Right kidney (tissue), 9 donors: Measurements from ENCODE around the gene MYO3A.
A peak's percentile ranks its signal among the peaks of the same experiment; 100 is the strongest.

ENCODE experiments used
- DNase-seq: peaks from one replicate; pipeline ENCODE4 v3.0.0-alpha.2; 2016
- long read RNA-seq, 8 donors: transcript quantifications; one replicate each; lab custom pipeline, GENCODE V29; 2026

MYO3A gene, protein sequence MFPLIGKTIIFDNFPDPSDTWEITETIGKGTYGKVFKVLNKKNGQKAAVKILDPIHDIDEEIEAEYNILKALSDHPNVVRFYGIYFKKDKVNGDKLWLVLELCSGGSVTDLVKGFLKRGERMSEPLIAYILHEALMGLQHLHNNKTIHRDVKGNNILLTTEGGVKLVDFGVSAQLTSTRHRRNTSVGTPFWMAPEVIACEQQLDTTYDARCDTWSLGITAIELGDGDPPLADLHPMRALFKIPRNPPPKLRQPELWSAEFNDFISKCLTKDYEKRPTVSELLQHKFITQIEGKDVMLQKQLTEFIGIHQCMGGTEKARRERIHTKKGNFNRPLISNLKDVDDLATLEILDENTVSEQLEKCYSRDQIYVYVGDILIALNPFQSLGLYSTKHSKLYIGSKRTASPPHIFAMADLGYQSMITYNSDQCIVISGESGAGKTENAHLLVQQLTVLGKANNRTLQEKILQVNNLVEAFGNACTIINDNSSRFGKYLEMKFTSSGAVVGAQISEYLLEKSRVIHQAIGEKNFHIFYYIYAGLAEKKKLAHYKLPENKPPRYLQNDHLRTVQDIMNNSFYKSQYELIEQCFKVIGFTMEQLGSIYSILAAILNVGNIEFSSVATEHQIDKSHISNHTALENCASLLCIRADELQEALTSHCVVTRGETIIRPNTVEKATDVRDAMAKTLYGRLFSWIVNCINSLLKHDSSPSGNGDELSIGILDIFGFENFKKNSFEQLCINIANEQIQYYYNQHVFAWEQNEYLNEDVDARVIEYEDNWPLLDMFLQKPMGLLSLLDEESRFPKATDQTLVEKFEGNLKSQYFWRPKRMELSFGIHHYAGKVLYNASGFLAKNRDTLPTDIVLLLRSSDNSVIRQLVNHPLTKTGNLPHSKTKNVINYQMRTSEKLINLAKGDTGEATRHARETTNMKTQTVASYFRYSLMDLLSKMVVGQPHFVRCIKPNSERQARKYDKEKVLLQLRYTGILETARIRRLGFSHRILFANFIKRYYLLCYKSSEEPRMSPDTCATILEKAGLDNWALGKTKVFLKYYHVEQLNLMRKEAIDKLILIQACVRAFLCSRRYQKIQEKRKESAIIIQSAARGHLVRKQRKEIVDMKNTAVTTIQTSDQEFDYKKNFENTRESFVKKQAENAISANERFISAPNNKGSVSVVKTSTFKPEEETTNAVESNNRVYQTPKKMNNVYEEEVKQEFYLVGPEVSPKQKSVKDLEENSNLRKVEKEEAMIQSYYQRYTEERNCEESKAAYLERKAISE (N-terminal part only)
- long read RNA-seq, donor 1: 0 reads
- long read RNA-seq, donor 2: 0 reads
- long read RNA-seq, donor 3: 0 reads
- long read RNA-seq, donor 4: 0 reads
- long read RNA-seq, donor 5: 0 reads
- long read RNA-seq, donor 6, partial matches to known transcripts: 0 of 1 reads
- long read RNA-seq, donor 6, other reads (novel, unspliced or antisense): 0 of 1 reads
- long read RNA-seq, donor 7: 0 reads
- long read RNA-seq, donor 8: 0 reads

DNA sequence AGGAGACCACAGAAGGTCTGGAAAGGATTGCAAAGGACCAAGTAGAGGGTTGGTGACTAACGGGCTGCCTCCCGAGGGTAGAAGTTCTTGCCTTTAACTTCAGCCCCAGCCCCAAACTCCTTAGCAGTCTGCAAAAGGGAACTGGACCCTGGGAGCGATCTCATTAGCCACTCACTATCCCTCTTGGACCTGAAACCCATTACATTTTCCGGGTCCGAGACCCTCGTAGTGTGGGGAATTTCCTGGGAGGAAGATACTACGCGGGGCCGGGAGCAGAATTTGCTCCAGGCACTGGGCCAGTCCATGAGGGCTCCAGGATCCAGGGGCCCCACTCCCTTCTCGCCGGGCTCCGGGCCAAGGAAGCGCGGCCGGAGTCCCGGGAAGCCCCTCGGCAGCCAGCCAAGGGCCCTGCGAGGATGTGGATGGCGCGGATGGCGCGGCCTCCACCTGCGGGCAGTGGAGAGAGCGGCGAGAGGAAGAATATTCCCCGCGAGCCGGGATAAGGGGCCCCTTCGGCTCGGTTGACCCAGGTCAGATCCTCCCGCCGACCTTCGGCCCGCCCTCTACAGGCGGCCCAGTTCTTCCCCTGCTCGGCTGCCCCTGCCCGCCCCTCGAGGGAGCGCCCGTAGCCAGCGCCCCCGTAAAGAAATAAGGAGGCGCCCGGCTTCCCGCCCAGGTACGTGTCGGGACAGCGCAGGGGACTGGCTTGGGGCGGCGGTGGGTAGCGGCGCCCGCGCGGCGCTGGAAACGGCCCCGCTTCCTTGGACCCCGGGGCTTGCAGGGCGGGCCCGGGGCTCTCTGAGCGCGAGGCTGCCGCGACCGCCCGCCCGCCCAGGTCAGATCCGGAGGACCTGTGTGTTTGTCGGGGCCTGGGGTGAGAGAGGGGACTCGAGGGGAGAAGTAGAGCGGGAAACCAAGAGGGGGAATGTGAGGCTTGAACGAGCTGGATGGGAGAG is at the start of gene MYO3A:
Gene MYO3A, plus strand, starts transcription at position 577 of the 956 bp plus-strand sequence. CDS start 17,882 bp downstream, outside the sequence.
- DNase-seq: peak; percentile 77

DNA sequence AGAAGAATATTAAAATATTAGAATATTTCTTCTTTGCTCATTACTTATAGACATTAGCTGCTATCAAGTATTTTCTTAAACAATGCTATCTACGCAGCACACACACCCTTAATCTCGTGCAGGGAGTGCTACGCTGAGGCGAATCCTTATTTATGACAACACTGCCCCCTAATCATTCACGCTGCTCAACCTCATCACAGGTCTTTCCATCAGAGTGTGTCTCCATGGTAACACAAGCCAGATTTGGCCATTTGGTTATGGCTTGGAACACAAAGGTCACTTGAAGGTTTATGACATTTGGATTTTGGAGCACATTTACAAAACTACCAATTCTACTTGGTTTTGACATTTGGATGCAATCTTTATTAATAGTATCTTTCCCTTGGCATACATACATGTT is 45.4 kb upstream of the MYO3A start:
- DNase-seq: no peak

DNA sequence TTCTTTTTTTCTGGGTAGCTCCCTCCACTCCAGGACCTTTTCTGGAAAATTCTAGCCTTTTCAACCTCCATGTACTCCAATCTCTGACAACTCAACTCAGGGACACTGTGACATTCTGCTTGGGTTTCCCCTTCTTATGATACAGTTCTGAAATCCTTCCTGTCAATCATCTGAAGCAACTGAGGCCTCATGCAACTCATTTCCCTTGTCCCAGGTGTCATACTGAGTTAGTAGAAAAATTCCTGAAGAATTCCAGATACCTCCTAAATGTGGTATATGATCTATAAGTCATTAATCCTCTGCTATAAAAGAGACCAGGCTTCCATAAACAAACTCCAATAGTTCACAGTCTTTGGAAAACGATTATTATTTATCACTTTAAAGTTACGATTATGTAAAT is 43.0 kb upstream of the MYO3A start:
- DNase-seq: no peak

DNA sequence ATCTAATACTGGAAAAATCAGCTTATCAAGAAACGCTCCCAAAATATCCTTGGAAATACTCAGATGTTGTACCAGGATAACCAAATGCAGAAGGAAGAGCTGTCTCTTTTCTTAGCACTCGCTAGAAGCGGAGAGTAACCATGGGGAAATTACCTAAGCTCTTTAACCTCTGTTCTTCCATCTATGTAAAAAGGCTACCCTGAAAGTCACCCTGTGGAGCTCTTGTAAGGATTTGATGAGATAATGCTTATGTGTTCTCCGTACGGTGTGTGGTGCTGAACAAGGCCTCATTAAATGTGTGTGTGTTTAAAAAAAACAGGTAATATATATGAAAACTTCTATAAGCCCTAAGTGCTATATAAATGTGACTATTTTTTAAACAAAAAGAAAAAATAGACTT is 38.2 kb upstream of the MYO3A start:
- DNase-seq: no peak

DNA sequence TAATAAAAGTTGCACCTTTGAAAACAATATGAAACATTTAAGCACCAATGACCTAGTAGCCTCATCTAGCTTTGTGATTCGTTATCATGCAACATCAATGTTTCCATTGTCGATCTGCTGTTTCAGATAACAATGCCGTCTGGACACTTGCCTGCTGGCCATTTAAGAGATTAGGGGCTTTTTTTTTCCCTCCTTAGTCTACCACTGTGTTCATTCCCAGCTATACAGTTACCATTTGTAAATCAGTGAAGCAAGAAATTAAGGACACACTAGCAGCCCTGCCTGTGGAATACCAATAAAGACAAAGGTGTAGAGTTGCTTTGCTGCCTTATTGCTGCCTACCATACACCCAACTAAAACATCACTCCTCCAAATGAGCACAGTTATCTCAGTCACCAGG is 37.6 kb upstream of the MYO3A start:
- no peak for DNase-seq

DNA sequence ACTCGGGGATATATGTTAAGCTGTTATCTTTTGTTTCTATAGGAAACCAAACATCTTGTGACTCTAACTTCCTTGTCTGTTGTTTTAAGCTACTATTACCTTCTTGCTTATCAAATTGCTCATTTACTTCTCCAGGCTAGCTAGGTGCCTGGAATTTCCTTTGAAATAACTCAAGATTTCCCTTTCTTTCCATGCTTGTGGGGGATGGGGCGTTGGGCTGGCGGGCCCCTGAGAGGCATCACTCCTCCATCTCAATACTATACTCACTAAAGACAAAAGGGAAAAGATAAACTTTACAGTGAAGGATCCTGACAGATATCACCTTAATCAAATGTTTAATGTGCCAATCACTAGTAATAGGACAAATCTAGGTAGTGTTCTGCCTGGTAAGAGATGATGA is 34.7 kb upstream of the MYO3A start:
- DNase-seq: no peak

DNA sequence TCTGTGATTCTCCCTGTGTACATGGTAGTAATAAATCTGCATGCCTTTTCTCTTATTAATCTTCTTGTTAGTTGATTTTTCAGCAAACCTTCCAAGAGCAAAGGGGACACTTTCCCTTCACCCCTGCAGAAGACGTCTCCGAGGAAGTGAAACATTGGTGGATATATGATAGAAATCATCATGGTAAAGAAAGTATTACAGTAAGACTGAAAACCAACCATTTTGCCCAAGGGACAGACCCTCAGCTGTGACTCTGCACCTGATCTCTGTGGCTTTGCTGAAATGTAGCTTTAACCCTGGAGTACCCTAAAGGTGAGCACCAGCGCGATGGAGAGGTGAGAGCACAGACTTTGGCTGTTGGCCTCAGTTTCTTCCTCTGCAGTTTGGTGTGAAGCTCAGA is 32.8 kb upstream of the MYO3A start:
- no peak for DNase-seq

DNA sequence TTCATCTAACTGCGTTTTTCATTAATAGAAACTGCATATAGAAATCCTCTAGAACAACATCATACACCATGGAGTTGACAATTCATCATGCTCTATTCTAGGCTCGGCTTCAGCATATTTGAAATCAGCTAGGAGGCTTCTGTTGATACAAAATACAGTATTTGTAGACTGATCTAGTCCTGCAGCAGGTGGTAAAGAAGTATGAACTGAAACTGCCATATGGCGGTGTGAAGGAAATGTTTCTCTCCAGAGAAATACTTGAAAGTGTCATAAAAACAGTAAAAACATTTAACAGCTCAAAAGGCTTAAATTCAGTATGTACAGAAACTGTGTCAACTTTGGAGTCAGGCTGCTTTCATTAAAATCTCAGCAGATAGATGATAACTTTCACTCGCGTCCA is 32.0 kb upstream of the MYO3A start:
- no peak for DNase-seq

DNA sequence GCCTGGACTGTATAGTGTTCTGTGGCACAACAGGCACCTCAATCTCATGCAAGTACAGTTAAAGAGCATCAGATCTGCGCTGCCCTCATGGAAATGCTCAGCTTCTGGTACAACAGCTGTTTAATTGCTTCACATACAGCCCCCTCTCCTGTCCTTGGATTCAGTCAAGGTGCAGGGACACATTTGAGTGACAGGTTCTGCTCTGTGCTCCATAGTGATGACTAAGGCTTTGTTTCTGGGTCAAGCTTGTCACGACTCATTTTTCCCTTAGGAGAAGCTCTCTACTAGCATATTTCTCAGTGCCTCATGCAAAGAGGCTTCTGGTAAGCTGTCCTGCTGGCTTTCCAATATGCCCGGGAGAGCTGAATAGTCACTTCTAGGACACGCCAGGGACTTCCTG is 26.8 kb upstream of the MYO3A start:
- no peak for DNase-seq

DNA sequence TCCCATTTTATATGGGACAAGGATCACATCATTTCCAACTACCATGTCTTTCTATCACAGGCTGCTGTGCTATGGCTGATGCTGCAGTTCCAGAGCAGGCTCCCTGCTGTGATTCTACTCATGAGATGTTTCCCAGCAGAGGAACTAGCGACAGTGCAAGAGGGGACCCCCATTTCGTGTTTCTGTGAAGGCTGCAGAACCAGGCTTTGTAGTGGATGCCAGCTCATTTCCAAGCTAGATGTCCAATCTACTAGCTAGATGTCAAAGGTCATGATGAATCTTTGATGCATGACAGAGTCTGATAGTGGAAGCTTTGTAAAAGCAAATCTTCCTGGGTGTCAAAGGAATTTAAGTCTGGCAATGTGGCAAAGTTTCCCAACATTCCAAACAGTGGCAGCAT is 21.2 kb upstream of the MYO3A start:
- DNase-seq: no peak

DNA sequence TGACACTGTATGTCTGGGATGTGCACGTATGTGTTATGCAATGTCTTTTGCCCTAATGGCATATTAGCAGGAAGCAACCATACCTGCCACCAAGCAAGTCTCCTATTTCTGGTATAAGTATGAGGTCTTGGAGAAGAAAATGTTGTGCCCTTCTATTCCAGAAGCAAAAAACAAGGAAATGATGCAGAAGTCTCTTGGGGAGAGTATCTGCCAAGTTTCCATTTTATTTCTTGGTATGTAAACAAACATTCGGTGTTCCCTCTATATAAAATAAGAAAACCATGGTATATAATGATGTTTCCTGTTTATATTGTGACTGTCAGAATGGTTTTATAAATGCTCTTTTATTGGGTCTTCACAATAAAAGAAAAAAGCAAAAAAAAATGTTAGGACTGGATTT is 19.3 kb upstream of the MYO3A start:
- no peak for DNase-seq

DNA sequence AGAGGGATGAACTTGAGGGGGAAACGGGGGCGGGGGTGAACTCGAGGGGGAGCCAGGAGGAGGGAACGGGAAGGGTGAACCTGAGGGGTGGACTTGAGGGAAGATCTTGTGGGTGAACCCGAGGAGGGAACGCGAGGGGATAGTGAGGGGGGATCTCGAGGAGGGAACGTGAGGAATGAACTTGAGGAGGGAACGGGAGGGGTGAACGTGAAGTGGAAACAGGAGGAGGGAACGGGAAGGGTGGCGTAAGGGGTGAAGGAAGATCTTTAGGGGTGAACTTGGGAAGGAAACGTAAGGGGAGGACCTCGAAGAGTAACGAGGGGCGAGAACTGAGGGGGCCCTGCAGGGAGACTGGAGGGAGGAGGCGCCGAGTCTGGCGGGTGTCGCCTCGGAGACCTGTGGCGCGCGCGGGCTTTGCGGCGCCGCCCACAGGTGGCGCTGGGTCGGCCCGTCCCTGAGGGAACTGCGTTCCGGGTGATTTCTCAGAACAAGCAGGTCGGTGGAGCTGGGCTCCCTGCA is 651 bp downstream of the MYO3A start:
- peak; percentile 81 for DNase-seq

DNA sequence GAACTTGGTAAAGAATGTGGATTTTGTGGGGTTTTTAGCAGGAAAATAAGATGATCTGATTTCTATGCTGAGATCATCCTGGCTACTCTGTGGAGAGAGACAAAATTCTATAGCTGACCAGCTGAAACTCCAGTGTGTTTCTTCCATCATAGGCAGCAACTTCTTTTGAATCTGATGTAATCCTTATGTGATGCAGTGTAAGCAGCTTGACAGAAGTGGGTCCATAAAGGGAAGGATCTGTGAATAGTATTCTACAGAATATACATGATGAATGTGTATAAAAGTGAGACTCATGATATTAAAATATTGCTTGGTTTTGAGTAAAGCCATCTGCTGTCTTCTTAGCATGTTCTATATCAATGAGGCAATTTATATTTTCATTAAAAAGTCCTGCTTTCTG is 4.4 kb downstream of the MYO3A start:
- DNase-seq: no peak

DNA sequence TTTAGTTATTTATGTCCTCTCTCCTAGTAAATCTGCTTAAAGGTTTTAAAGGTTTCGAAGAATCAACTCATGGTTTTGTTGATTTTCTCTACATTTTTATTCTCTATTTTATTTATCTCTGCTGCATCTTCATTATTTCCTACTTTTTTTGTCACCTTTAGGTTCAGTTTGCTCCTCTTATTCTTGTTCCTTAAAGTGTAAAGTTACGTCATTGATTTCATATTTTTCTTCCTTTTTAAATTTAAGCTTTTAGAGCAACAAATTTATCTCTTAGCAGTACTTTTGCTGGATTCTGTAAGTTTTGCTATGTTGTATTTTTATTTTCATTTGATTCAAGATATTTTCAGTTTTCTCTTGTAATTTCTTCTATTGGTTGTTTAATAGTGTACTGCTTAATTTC is 10.7 kb downstream of the MYO3A start:
- DNase-seq: no peak

DNA sequence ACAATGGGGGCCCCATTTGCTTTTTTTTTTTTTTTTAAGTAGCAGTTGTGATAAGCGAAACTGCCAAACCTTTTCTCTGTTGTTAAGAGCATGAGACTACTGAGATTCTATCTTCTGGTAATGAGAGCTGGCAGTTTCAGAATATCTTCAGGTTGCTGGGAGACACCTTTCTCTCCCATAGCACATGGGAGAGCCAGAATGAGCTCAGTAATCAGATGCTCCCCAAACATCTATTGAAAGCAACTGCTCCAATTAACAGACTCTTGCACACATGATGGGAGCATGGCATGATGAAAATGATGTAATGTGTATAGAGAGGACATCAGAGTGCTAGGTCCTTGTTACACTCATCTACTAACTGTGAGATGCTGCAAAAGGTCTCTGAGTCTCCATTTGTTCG is 18.8 kb downstream of the MYO3A start:
- DNase-seq: no peak

DNA sequence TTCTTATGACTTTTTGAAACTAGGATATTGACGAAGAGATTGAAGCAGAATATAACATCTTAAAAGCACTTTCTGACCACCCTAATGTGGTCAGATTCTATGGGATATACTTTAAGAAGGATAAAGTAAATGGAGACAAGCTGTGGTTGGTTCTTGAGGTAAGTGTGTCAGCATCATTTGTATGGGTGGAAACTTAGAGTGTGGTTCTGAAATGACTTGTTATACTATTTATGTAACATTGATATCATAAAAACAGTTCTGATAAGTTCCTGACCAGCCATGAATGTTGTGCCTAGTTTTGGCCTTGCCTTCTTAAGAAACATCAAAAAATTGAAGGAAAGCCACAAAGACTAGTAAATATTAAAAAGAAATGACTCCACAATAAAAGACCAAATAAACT is 20.8 kb downstream of the MYO3A start:
- DNase-seq: no peak

DNA sequence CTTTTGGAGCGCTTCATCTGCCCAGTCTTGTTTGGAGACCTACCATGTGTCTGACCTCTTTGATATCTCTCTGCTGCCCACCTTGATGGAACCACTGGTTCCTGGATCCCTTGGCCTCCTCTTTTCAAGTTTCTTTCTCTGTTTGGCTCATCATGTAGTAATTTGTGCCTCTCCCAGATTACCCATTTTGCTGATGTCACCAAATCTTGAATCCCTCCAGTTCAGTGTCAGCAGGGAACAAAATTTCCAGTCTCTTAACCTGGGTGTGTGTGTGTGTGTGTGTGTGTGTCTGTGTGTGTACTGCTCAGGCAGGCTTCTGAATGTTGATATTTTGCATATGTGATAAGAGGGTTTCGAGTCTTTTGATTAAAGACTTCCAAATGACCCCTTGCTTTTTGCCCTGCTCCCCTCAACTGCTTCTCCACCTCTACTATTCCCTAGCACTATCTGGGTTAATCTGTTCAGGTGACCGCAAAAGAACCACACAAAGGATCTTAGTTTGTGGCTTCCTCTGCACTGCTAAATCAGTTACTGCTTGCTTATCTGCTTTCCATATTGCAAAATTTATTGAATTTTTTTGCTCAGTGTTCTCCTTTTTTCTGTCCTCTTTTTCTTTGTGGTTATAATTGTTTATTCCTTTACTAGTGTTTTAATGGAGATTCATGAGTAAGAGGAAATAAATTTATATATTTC is 25.7 kb downstream of the MYO3A start:
- no peak for DNase-seq

DNA sequence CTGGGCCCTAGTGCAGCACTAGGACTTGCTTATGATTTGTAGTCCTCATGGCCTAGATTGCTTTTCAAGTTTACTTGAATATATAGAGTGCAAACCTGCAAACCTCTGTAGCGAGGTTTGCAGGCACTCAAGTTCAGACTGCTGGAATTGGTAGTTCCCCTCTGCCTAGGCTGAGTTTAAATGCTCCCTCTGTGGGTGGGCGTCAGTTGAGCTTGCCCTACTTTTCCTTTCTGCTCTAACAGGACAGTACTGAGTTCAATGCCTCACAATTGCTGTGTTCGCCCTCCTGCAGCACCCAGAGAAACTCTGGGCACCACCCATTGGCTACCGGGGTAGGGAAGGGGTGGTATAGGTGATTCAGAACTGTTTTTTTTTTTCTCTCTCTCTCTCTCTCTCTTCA is 31.6 kb downstream of the MYO3A start:
- no peak for DNase-seq

DNA sequence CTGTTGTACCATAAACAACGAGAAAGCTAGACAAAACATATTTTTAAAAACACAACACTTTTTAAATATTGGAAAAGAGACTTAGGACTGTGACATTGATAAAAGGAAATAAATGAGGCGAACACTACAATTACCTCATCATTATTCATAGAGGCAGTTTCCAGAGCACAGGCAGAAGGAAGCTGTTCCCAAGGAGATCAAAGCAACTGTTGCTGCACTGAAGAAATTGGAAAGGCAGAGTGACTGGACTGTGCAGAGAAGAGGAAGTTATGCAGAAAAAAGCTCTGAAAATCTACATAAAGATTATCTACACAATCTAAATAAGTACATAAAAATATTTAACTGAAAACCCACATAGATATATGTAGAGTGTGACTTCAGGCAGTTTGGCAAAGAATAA is 32.8 kb downstream of the MYO3A start:
- no peak for DNase-seq

DNA sequence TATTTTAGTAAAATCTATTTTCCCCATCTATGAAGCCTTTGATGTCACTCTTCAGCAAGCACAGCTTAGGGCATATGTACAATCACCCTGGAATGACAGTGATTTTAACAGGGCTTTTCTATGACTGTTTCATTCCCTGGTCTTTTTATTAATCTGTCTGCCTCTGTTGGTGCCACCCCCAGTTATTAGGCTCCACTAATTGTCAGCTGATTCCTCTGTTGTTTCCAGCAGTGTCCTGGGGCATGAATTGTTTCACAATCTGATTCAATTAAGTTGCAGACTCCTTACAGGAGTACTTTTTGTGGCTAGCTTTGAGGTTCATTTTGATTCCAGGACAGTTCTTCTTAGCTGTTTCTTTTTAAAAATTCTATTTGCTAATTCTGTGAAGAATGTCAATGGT is 38.6 kb downstream of the MYO3A start:
- no peak for DNase-seq
